OCI-LY3 (cell line): Measurements from ENCODE around the gene C1orf226.

ENCODE experiments used
- CTCF ChIP-seq: fragments of 200-600, 300-600 bp; sonication (generic); IDR thresholded peaks from 2 replicates; pipeline ENCODE4 v1.5.1; 2014; ENCODE audit warnings: antibody characterized with exemption, low read length, low read depth
- EZH2phosphoT487 ChIP-seq: fragments of 200-600 bp; shearing (Covaris generic); IDR thresholded peaks from 2 replicates; pipeline ENCODE4 v1.6.1; 2018; ENCODE audit warnings: antibody characterized with exemption, mixed run types, low read depth

GRCh38 chr1:162360237-162360873 lies 21.2 kb upstream of the C1orf226 start:
- TF ChIP-seq CTCF (no peak), EZH2phosphoT487 (no peak)
